Vagina (tissue), 2 donors: Measurements from ENCODE around the gene ZNF816.

Source experiments
- CTCF ChIP-seq, 3 experiments: fragments of 450-650 bp in 2 of 3; fragments of 200-600 bp in 1 of 3; sonication (generic) in 1 of 3; IDR thresholded peaks; one replicate each; pipeline ENCODE4 v1.5.1; 2017 to 2019; ENCODE audit warnings: antibody characterized with exemption in 3 of 3, mild to moderate bottlenecking in 2 of 3, moderate library complexity in 2 of 3
- POLR2AphosphoS5 ChIP-seq, 2 donors: sonication (generic); formaldehyde crosslinking; IDR thresholded peaks; one replicate each; pipeline ENCODE4 v1.9.0; 2017; ENCODE audit warnings: antibody characterized with exemption in 2 of 2, mild to moderate bottlenecking in 2 of 2, low read depth in 1 of 2; ENCODE audit not compliant: insufficient read depth in 1 of 2

- no peak for TF ChIP-seq POLR2AphosphoS5 (IDR thresholded peaks at IDR 0.05; ENCODE audit: insufficient read depth in 1 of 2, low read depth in 1 of 2)
- no peak for TF ChIP-seq CTCF (IDR thresholded peaks at IDR 0.05)
Observed at GRCh38 chr19:52901842-52902241, 60.8 kb downstream of the ZNF816 start.
